GM12878 (cell line): Measurements from ENCODE around the gene DNAJA1. TPM values are rescaled to one million over a fixed set of nuclear protein-coding genes. Genes with fewer than 3 reads are reported as not detected.

Experiments used
- EP300 ChIP-seq, 2 experiments: fragments of 150-350 bp in 1 of 2; IDR thresholded peaks; 2 replicates each; pipeline ENCODE4 v1.6.1; 2011 to 2012; ENCODE audit warnings: low read depth in 2 of 2, low read length in 2 of 2, borderline replicate concordance in 1 of 2, improper control_type of control experiment in 1 of 2, inconsistent platforms in 1 of 2; ENCODE audit not compliant: control insufficient read depth in 1 of 2
- HCFC1 ChIP-seq: fragments of 150-350 bp; IDR thresholded peaks from 2 replicates; pipeline ENCODE4 v1.6.1; 2014; ENCODE audit warnings: low read length
- MTA2 ChIP-seq: fragments of 450-650 bp; IDR thresholded peaks from 2 replicates; pipeline ENCODE4 v1.6.1; 2016; ENCODE audit warnings: low read depth, mild to moderate bottlenecking, moderate library complexity
- NFXL1 ChIP-seq: fragments of 450-650 bp; IDR thresholded peaks from 2 replicates; pipeline ENCODE4 v1.6.1; 2017; ENCODE audit warnings: antibody characterized with exemption, mild to moderate bottlenecking, borderline replicate concordance
- NRF1 ChIP-seq: conservative IDR thresholded peaks from 2 replicates; pipeline ENCODE4 v1.6.1; 2011; ENCODE audit warnings: mild to moderate bottlenecking, low read depth, low read length, improper control_type of control experiment
- PAX5 ChIP-seq: IDR thresholded peaks from 2 replicates; pipeline ENCODE4 v1.6.1; 2011; ENCODE audit warnings: low read depth, low read length, borderline replicate concordance
- SIX5 ChIP-seq: IDR thresholded peaks from 2 replicates; pipeline ENCODE4 v1.6.1; 2011; ENCODE audit warnings: mild to moderate bottlenecking, low read depth, low read length, moderate library complexity; ENCODE audit not compliant: severe bottlenecking
- SREBF2 ChIP-seq: IDR thresholded peaks from 2 replicates; pipeline ENCODE4 v1.6.1; 2012; ENCODE audit warnings: mild to moderate bottlenecking, low read length
- TCF3 ChIP-seq: IDR thresholded peaks from 2 replicates; pipeline ENCODE4 v1.6.1; 2012; ENCODE audit warnings: low read depth, mild to moderate bottlenecking, low read length, borderline replicate concordance; ENCODE audit not compliant: insufficient read depth
- ZNF207 ChIP-seq: fragments of 450-650 bp; IDR thresholded peaks from 2 replicates; pipeline ENCODE4 v1.6.1; 2014; ENCODE audit warnings: antibody characterized with exemption, mild to moderate bottlenecking, borderline replicate concordance
- polyA plus RNA-seq, 11 experiments: library from polyadenylated mRNA; depleted of rRNA in 4 of 11; unstranded in 6 of 11; stranded (reverse) in 5 of 11; fragments of >200 nt; fragmentation: Nextera tagmentation in 4 of 11; fragmentation: Illumina TruSeq in 1 of 11; extraction: Ambion mirVana in 4 of 11; extraction: Trizol in 1 of 11; gene quantifications; 1 replicate in 1 of 11; 2 replicates in 10 of 11; pipeline versions ENCODE4 v1.2.1 to v1.2.3, GENCODE V29; 2011 to 2016; ENCODE audit warnings: inconsistent platforms in 2 of 11, missing spikeins in 2 of 11, low read depth in 1 of 11
- total RNA-seq, 4 experiments: library from RNA; depleted of rRNA in 3 of 4; stranded (reverse); fragments of >200 nt in 3 of 4; fragmentation: Illumina TruSeq in 1 of 4; extraction: Trizol in 1 of 4; gene quantifications; 2 replicates each; pipeline versions ENCODE4 v1.2.1 to v1.2.3, GENCODE V29; 2013 to 2021
- TF ChIP-seq, protein P1 (sequence below): fragments of 450-650 bp; formaldehyde crosslinking; IDR thresholded peaks from 2 replicates; pipeline ENCODE4 v1.4.0; 2020; ENCODE audit warnings: mild to moderate bottlenecking, moderate library complexity
- TF ChIP-seq, protein P2 (sequence below): fragments of 450-650 bp; IDR thresholded peaks from 2 replicates; pipeline ENCODE4 v1.6.1; 2017; ENCODE audit warnings: mild to moderate bottlenecking
- TF ChIP-seq, protein P3 (sequence below): fragments of 450-650 bp; IDR thresholded peaks from 2 replicates; pipeline ENCODE4 v1.6.1; 2016; ENCODE audit warnings: mild to moderate bottlenecking, moderate library complexity, borderline replicate concordance
- TF ChIP-seq, protein P4 (sequence below): fragments of 450-650 bp; IDR thresholded peaks from 2 replicates; pipeline ENCODE4 v1.6.1; 2017; ENCODE audit warnings: antibody characterized with exemption, mild to moderate bottlenecking, moderate library complexity

Gene DNAJA1
- total and polyA plus RNA-seq, 10 of the 15 experiments (the other 5 are each of a cell fraction or from before 2014, with no cell fraction given) = 69.7 to 206 (median 146) TPM

DNA sequence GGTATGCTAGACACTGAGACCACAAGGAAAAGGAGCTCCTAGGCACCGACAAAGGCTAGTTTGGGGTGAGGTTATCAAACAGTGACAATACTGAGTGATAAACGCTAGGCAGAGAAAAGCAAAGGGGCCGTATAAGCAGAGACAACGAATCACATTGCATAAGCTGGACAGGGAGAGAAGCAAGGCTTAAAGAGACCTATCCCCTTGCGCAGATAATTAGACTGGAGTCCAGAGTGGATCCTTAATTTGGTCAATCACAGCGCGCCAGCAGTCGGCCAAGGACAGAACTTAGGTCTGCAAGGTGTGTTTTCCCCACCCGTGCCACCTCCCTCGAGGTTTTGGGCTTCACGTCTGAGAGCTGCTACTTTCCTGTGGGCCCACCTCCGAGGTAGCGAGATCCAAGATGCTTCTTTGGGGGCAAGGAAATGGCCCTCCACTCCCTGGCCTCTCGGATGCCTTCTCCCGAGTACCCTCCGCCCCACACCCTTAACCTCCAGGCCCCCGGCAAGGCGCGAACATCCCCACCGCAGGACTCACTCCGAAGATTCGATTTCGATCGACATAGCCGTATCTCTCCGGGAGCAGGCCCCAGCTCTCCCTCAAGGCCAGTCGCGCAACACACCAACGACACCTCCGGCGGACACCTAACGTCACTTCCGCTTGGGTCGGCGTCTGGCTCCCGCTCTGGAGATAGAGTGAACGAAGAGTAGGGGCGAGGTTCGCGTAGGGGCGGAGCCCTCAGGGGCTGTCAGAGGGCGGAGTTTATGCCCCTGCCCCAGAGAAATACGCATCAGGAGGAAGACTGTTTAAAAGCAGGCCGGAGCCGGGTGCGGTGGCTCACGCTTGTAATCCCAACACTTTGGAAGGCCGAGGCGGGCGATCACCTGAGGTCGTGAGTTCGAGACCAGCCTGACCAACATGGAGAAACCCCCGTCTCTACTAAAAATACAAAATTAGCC is 51.3 kb downstream of the DNAJA1 start, which contains the start of gene SMU1 (continued):
- TF ChIP-seq PAX5 (no peak), SIX5 (peak; percentile 55), NFXL1 (no peak), MTA2 (no peak), EP300 (IDR thresholded peaks at IDR 0.05; ENCODE audit: borderline replicate concordance in 1 of 2, control insufficient read depth in 1 of 2, low read depth in 2 of 2, low read length in 2 of 2) (no peak), SREBF2 (peak; percentile 67), NRF1 (no peak), TCF3 (no peak), HCFC1 (peak; percentile 71), ZNF207 (peak; percentile 31; the same call in 1 of the 2 replicates)
- TF ChIP-seq, protein P1, sequence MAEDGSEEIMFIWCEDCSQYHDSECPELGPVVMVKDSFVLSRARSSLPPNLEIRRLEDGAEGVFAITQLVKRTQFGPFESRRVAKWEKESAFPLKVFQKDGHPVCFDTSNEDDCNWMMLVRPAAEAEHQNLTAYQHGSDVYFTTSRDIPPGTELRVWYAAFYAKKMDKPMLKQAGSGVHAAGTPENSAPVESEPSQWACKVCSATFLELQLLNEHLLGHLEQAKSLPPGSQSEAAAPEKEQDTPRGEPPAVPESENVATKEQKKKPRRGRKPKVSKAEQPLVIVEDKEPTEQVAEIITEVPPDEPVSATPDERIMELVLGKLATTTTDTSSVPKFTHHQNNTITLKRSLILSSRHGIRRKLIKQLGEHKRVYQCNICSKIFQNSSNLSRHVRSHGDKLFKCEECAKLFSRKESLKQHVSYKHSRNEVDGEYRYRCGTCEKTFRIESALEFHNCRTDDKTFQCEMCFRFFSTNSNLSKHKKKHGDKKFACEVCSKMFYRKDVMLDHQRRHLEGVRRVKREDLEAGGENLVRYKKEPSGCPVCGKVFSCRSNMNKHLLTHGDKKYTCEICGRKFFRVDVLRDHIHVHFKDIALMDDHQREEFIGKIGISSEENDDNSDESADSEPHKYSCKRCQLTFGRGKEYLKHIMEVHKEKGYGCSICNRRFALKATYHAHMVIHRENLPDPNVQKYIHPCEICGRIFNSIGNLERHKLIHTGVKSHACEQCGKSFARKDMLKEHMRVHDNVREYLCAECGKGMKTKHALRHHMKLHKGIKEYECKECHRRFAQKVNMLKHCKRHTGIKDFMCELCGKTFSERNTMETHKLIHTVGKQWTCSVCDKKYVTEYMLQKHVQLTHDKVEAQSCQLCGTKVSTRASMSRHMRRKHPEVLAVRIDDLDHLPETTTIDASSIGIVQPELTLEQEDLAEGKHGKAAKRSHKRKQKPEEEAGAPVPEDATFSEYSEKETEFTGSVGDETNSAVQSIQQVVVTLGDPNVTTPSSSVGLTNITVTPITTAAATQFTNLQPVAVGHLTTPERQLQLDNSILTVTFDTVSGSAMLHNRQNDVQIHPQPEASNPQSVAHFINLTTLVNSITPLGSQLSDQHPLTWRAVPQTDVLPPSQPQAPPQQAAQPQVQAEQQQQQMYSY (CRISPR knock-in tag) = no peak
- TF ChIP-seq, protein P2, sequence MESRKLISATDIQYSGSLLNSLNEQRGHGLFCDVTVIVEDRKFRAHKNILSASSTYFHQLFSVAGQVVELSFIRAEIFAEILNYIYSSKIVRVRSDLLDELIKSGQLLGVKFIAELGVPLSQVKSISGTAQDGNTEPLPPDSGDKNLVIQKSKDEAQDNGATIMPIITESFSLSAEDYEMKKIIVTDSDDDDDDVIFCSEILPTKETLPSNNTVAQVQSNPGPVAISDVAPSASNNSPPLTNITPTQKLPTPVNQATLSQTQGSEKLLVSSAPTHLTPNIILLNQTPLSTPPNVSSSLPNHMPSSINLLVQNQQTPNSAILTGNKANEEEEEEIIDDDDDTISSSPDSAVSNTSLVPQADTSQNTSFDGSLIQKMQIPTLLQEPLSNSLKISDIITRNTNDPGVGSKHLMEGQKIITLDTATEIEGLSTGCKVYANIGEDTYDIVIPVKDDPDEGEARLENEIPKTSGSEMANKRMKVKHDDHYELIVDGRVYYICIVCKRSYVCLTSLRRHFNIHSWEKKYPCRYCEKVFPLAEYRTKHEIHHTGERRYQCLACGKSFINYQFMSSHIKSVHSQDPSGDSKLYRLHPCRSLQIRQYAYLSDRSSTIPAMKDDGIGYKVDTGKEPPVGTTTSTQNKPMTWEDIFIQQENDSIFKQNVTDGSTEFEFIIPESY = no peak
- TF ChIP-seq, protein P3, sequence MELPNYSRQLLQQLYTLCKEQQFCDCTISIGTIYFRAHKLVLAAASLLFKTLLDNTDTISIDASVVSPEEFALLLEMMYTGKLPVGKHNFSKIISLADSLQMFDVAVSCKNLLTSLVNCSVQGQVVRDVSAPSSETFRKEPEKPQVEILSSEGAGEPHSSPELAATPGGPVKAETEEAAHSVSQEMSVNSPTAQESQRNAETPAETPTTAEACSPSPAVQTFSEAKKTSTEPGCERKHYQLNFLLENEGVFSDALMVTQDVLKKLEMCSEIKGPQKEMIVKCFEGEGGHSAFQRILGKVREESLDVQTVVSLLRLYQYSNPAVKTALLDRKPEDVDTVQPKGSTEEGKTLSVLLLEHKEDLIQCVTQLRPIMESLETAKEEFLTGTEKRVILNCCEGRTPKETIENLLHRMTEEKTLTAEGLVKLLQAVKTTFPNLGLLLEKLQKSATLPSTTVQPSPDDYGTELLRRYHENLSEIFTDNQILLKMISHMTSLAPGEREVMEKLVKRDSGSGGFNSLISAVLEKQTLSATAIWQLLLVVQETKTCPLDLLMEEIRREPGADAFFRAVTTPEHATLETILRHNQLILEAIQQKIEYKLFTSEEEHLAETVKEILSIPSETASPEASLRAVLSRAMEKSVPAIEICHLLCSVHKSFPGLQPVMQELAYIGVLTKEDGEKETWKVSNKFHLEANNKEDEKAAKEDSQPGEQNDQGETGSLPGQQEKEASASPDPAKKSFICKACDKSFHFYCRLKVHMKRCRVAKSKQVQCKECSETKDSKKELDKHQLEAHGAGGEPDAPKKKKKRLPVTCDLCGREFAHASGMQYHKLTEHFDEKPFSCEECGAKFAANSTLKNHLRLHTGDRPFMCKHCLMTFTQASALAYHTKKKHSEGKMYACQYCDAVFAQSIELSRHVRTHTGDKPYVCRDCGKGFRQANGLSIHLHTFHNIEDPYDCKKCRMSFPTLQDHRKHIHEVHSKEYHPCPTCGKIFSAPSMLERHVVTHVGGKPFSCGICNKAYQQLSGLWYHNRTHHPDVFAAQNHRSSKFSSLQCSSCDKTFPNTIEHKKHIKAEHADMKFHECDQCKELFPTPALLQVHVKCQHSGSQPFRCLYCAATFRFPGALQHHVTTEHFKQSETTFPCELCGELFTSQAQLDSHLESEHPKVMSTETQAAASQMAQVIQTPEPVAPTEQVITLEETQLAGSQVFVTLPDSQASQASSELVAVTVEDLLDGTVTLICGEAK = peak; percentile 96
- TF ChIP-seq, protein P4, sequence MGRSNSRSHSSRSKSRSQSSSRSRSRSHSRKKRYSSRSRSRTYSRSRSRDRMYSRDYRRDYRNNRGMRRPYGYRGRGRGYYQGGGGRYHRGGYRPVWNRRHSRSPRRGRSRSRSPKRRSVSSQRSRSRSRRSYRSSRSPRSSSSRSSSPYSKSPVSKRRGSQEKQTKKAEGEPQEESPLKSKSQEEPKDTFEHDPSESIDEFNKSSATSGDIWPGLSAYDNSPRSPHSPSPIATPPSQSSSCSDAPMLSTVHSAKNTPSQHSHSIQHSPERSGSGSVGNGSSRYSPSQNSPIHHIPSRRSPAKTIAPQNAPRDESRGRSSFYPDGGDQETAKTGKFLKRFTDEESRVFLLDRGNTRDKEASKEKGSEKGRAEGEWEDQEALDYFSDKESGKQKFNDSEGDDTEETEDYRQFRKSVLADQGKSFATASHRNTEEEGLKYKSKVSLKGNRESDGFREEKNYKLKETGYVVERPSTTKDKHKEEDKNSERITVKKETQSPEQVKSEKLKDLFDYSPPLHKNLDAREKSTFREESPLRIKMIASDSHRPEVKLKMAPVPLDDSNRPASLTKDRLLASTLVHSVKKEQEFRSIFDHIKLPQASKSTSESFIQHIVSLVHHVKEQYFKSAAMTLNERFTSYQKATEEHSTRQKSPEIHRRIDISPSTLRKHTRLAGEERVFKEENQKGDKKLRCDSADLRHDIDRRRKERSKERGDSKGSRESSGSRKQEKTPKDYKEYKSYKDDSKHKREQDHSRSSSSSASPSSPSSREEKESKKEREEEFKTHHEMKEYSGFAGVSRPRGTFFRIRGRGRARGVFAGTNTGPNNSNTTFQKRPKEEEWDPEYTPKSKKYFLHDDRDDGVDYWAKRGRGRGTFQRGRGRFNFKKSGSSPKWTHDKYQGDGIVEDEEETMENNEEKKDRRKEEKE = no peak
